ENCODE data around the gene LOX.

The LOX gene

GRCh38 chr5:122050959-122051358 lies 27.1 kb downstream of the LOX start:
- H3K79me2 ChIP-seq (ENCODE audit: insufficient read depth, low read depth) = no peaks in the 10 kb centered on the region
- H3K9ac ChIP-seq = no peak overlapping the region
- H3K4me2 ChIP-seq = no peak overlapping the region
- TF ChIP-seq, protein P1, sequence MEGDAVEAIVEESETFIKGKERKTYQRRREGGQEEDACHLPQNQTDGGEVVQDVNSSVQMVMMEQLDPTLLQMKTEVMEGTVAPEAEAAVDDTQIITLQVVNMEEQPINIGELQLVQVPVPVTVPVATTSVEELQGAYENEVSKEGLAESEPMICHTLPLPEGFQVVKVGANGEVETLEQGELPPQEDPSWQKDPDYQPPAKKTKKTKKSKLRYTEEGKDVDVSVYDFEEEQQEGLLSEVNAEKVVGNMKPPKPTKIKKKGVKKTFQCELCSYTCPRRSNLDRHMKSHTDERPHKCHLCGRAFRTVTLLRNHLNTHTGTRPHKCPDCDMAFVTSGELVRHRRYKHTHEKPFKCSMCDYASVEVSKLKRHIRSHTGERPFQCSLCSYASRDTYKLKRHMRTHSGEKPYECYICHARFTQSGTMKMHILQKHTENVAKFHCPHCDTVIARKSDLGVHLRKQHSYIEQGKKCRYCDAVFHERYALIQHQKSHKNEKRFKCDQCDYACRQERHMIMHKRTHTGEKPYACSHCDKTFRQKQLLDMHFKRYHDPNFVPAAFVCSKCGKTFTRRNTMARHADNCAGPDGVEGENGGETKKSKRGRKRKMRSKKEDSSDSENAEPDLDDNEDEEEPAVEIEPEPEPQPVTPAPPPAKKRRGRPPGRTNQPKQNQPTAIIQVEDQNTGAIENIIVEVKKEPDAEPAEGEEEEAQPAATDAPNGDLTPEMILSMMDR (conservative IDR thresholded peaks at IDR 0.05; ENCODE audit: low read depth, low read length) = no peak
- H2AFZ ChIP-seq (ENCODE audit: low read depth) = no peak overlapping the region
- no peaks in the 10 kb centered on the region for H4K20me1 ChIP-seq (ENCODE audit: insufficient read depth)
- H3K4me3 ChIP-seq (IDR thresholded peaks at IDR 0.05; ENCODE audit: insufficient read depth, low read depth, low read length) = no peak overlapping the region
- H3K4me1 ChIP-seq (ENCODE audit: low read depth, poor library complexity, severe bottlenecking) = no peaks in the 10 kb centered on the region
- no peak overlapping the region for H3K27ac ChIP-seq
- H3K27me3 ChIP-seq (ENCODE audit: insufficient read depth, low read depth) = no peaks in the 10 kb centered on the region
- no peaks in the 10 kb centered on the region for H3K36me3 ChIP-seq (ENCODE audit: insufficient read depth)

- Histone ChIP-seq H2AFZ (ENCODE audit: low read depth) (no peak overlapping the region), H3K27me3 (ENCODE audit: insufficient read depth, low read depth) (no peaks in the 10 kb centered on the region), H3K4me3 (IDR thresholded peaks at IDR 0.05; ENCODE audit: insufficient read depth, low read depth, low read length) (no peak overlapping the region), H3K79me2 (ENCODE audit: insufficient read depth, low read depth) (no peaks in the 10 kb centered on the region), H3K4me2 (no peak overlapping the region), H3K9ac (no peak overlapping the region), H3K36me3 (ENCODE audit: insufficient read depth) (no peaks in the 10 kb centered on the region), H3K27ac (no peak overlapping the region), H3K4me1 (ENCODE audit: low read depth, poor library complexity, severe bottlenecking) (no peaks in the 10 kb centered on the region), H4K20me1 (ENCODE audit: insufficient read depth) (no peaks in the 10 kb centered on the region)
- TF ChIP-seq, protein P1 (conservative IDR thresholded peaks at IDR 0.05; ENCODE audit: low read depth, low read length) = no peak
These were observed 37.3 kb downstream of the LOX start for GRCh38 chr5:122040636-122041302.

DNA sequence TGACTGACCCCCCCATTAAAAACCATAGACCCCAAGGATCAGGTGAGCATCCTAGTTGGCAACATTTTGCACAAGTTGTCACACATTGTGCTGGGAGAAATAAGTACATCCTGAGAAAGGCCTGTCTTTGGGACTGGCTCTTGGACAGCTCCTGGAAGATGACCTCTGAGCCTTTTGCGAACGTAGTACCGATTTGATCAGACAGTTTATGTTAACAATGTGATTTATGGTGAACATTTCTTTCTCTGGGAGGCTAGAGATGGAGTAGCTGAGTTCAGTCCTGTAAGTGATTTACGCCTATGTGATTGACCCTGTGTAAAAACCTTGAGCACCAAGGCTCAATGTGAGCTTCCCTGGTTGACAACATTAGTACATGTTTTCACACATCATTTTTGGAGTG lies 41.7 kb downstream of the LOX start:
- H3K4me2 ChIP-seq = no peak overlapping the region
- no peaks in the 10 kb centered on the region for H3K36me3 ChIP-seq (ENCODE audit: insufficient read depth)
- H3K9ac ChIP-seq = no peak overlapping the region

DNA sequence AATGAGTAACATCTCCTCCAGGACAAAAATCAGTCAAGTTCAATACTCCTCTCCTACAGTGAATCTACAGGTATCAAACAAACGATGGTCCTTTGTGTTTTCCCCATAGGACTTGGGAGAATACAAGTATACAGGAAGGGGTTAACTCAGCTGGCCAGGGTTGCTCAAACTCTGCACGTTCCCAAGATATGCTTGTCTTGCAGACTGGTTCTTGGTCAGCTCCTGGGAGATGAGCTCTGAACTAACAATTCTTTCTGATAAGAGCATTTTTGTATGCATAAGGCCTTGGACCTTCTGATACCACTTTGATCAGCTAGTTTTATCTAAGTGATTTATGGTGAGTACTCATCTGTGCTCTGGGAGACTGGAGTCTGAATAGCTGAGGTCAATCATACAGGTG lies 42.1 kb downstream of the LOX start:
- no peaks in the 10 kb centered on the region for H4K20me1 ChIP-seq (ENCODE audit: insufficient read depth)
- no peaks in the 10 kb centered on the region; the same call in 1 of the 2 replicates for H3K79me2 ChIP-seq (ENCODE audit: insufficient read depth, low read depth)
- no peak overlapping the region for H3K4me3 ChIP-seq (IDR thresholded peaks at IDR 0.05; ENCODE audit: insufficient read depth, low read depth, low read length)
- H3K9ac ChIP-seq = no peak overlapping the region
- H3K27me3 ChIP-seq (ENCODE audit: insufficient read depth, low read depth) = no peaks in the 10 kb centered on the region
- no peaks in the 10 kb centered on the region for H3K4me1 ChIP-seq (ENCODE audit: low read depth, poor library complexity, severe bottlenecking)
- TF ChIP-seq, protein P1 (conservative IDR thresholded peaks at IDR 0.05; ENCODE audit: low read depth, low read length) = no peak
- no peaks in the 10 kb centered on the region for H3K36me3 ChIP-seq (ENCODE audit: insufficient read depth)
- H3K27ac ChIP-seq = no peak overlapping the region
- H3K4me2 ChIP-seq = no peak overlapping the region
- H2AFZ ChIP-seq (ENCODE audit: low read depth) = no peak overlapping the region

More for the DNA sequence above, 41.7 kb downstream of the LOX start:
- H2AFZ ChIP-seq (ENCODE audit: low read depth) = no peak overlapping the region
- H4K20me1 ChIP-seq (ENCODE audit: insufficient read depth) = no peaks in the 10 kb centered on the region
- H3K4me1 ChIP-seq (ENCODE audit: low read depth, poor library complexity, severe bottlenecking) = no peaks in the 10 kb centered on the region
- H3K79me2 ChIP-seq (ENCODE audit: insufficient read depth, low read depth) = no peaks in the 10 kb centered on the region; the same call in 1 of the 2 replicates
- H3K4me3 ChIP-seq (IDR thresholded peaks at IDR 0.05; ENCODE audit: insufficient read depth, low read depth, low read length) = no peak overlapping the region
- TF ChIP-seq, protein P1 (conservative IDR thresholded peaks at IDR 0.05; ENCODE audit: low read depth, low read length) = no peak
- no peaks in the 10 kb centered on the region for H3K27me3 ChIP-seq (ENCODE audit: insufficient read depth, low read depth)
- no peak overlapping the region for H3K27ac ChIP-seq
